Astrocyte (in vitro differentiated cells and primary cell): ENCODE results near the gene IGHMBP2. TPM values are rescaled to one million over a fixed set of nuclear protein-coding genes. Genes with fewer than 3 reads are reported as not detected.

Experiments used
- DNase-seq: peaks from one replicate; pipeline ENCODE4 v3.0.0-alpha.2; 2010; ENCODE audit warnings: low read depth
- FAIRE-seq: peaks from 2 replicates; lab custom pipeline; 2011; peaks lifted over from hg19 to GRCh38; lab: Jason Lieb, UNC
- H2AFZ ChIP-seq: 2 replicates; pipeline ENCODE4 v1.6.0; 2012; ENCODE audit warnings: low read depth, low read length, inconsistent platforms
- H3K27ac ChIP-seq: 2 replicates; pipeline ENCODE4 v1.5.1; 2011; ENCODE audit warnings: low read depth, low read length, inconsistent platforms
- H3K27me3 ChIP-seq: 2 replicates; pipeline ENCODE4 v1.6.0; 2011; ENCODE audit warnings: low read length, inconsistent platforms; ENCODE audit not compliant: insufficient read depth
- H3K36me3 ChIP-seq: 2 replicates; pipeline ENCODE4 v1.5.1; 2011; ENCODE audit warnings: low read length, inconsistent platforms; ENCODE audit not compliant: insufficient read depth
- H3K4me1 ChIP-seq: 2 replicates; pipeline ENCODE4 v1.5.1; 2011; ENCODE audit warnings: low read length, inconsistent platforms; ENCODE audit not compliant: insufficient read depth
- H3K4me2 ChIP-seq: 2 replicates; pipeline ENCODE4 v1.6.0; 2012; ENCODE audit warnings: low read length, inconsistent platforms
- H3K4me3 ChIP-seq: 2 replicates; pipeline ENCODE4 v1.5.1; 2011; ENCODE audit warnings: low read depth, mild to moderate bottlenecking, low read length, inconsistent platforms; ENCODE audit not compliant: insufficient read depth
- H3K79me2 ChIP-seq: 2 replicates; pipeline ENCODE4 v1.6.0; 2012; ENCODE audit warnings: mild to moderate bottlenecking, low read length, inconsistent platforms; ENCODE audit not compliant: insufficient read depth
- H3K9ac ChIP-seq: 2 replicates; pipeline ENCODE4 v1.6.0; 2012; ENCODE audit warnings: mild to moderate bottlenecking, low read length, inconsistent platforms
- H3K9me3 ChIP-seq: 2 replicates; pipeline ENCODE4 v1.5.1; 2012; ENCODE audit warnings: low read depth, mild to moderate bottlenecking, low read length, inconsistent platforms; ENCODE audit not compliant: insufficient read depth
- H4K20me1 ChIP-seq: 2 replicates; pipeline ENCODE4 v1.6.0; 2012; ENCODE audit warnings: low read length, inconsistent platforms; ENCODE audit not compliant: insufficient read depth
- H3K27ac Mint-ChIP-seq: one replicate; pipeline ENCODE4 v1.8.0; 2021; ENCODE audit warnings: mild to moderate bottlenecking, mixed read lengths; ENCODE audit not compliant: unreplicated experiment
- H3K27me3 Mint-ChIP-seq: one replicate; pipeline ENCODE4 v1.8.0; 2021; ENCODE audit warnings: low read depth, mixed read lengths; ENCODE audit not compliant: unreplicated experiment
- H3K36me3 Mint-ChIP-seq: one replicate; pipeline ENCODE4 v1.8.0; 2021; ENCODE audit warnings: low read depth, mixed read lengths; ENCODE audit not compliant: unreplicated experiment
- H3K4me1 Mint-ChIP-seq: one replicate; pipeline ENCODE4 v1.8.0; 2021; ENCODE audit warnings: low read depth, mixed read lengths; ENCODE audit not compliant: unreplicated experiment
- H3K4me3 Mint-ChIP-seq: one replicate; pipeline ENCODE4 v1.8.0; 2021; ENCODE audit warnings: mild to moderate bottlenecking, moderate library complexity, mixed read lengths; ENCODE audit not compliant: unreplicated experiment
- H3K9me3 Mint-ChIP-seq: one replicate; pipeline ENCODE4 v1.8.0; 2021; ENCODE audit warnings: mild to moderate bottlenecking, mixed read lengths; ENCODE audit not compliant: unreplicated experiment
- EZH2 ChIP-seq: IDR thresholded peaks from 2 replicates; pipeline ENCODE4 v1.6.1; 2012; ENCODE audit warnings: mild to moderate bottlenecking, low read length, inconsistent platforms; ENCODE audit not compliant: insufficient read depth
- total RNA-seq: library from RNA; stranded (reverse); gene quantifications from 2 replicates; pipeline ENCODE4 v1.2.1, GENCODE V29; 2021
- TF ChIP-seq, protein P1 (sequence below): IDR thresholded peaks from 2 replicates; pipeline ENCODE4 v1.5.1; 2011; ENCODE audit warnings: low read depth, mild to moderate bottlenecking, inconsistent platforms, low read length, moderate library complexity; ENCODE audit not compliant: insufficient read depth

IGHMBP2 gene
- total RNA-seq, 1 donor from 2014 or later: 14.0 TPM

DNA sequence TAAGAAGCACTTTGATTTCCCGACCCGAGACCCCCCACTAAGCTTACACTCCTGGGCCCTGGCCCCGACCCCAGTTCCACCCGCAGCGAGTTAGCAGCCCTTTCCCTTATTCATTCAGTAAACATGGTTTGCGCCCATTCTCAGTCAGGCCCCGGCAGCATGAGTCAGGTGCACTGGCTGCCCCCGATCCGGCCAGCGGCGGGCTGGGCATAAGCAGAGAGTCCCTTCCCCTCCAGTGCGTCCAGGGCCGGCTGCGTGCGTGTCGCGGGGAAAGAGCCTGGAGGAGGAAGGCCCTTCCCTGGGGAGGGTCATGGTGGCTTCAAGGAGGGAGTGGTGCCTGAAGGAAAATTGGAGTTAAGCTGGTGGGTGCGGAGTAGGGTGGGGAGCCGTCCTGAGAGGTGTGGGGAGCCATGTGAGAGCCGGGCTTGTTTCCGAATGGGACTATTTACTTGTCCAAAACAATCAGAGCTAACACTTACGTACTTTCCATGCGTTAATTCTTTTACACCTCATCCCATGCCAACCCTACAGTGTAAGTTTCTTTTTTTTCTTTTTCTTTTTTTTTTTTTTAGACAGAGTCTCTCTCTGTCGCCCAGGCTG is 657 bp downstream of the IGHMBP2 start:
- H3K79me2 ChIP-seq: peaks cover 67% of the 10 kb centered on the region
- H3K27me3 ChIP-seq: no peaks in the 10 kb centered on the region
- Mint-ChIP-seq H3K4me3 (peak overlapping the region; percentile 96), H3K27me3 (no peaks in the 10 kb centered on the region), H3K9me3 (no peaks in the 10 kb centered on the region), H3K27ac (peak overlapping the region; percentile 85), H3K36me3 (peaks cover 6% of the 10 kb centered on the region), H3K4me1 (peaks cover 16% of the 10 kb centered on the region)
- peaks cover 3% of the 10 kb centered on the region for H3K4me1 ChIP-seq
- DNase-seq: peak; percentile 22
- H3K9me3 ChIP-seq: no peaks in the 10 kb centered on the region
- FAIRE-seq: no peak
- peaks cover 13% of the 10 kb centered on the region for H3K36me3 ChIP-seq
- peak overlapping the region; percentile 87 for H3K27ac ChIP-seq
- H4K20me1 ChIP-seq: peaks cover 46% of the 10 kb centered on the region
- peak overlapping the region; percentile 93 for H3K9ac ChIP-seq
- peak overlapping the region; percentile 86 for H3K4me2 ChIP-seq
- H2AFZ ChIP-seq: peak overlapping the region; percentile 92
- H3K4me3 ChIP-seq: peak overlapping the region; percentile 96
- TF ChIP-seq, protein P1, sequence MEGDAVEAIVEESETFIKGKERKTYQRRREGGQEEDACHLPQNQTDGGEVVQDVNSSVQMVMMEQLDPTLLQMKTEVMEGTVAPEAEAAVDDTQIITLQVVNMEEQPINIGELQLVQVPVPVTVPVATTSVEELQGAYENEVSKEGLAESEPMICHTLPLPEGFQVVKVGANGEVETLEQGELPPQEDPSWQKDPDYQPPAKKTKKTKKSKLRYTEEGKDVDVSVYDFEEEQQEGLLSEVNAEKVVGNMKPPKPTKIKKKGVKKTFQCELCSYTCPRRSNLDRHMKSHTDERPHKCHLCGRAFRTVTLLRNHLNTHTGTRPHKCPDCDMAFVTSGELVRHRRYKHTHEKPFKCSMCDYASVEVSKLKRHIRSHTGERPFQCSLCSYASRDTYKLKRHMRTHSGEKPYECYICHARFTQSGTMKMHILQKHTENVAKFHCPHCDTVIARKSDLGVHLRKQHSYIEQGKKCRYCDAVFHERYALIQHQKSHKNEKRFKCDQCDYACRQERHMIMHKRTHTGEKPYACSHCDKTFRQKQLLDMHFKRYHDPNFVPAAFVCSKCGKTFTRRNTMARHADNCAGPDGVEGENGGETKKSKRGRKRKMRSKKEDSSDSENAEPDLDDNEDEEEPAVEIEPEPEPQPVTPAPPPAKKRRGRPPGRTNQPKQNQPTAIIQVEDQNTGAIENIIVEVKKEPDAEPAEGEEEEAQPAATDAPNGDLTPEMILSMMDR: no peak
- no peak for TF ChIP-seq EZH2

DNA sequence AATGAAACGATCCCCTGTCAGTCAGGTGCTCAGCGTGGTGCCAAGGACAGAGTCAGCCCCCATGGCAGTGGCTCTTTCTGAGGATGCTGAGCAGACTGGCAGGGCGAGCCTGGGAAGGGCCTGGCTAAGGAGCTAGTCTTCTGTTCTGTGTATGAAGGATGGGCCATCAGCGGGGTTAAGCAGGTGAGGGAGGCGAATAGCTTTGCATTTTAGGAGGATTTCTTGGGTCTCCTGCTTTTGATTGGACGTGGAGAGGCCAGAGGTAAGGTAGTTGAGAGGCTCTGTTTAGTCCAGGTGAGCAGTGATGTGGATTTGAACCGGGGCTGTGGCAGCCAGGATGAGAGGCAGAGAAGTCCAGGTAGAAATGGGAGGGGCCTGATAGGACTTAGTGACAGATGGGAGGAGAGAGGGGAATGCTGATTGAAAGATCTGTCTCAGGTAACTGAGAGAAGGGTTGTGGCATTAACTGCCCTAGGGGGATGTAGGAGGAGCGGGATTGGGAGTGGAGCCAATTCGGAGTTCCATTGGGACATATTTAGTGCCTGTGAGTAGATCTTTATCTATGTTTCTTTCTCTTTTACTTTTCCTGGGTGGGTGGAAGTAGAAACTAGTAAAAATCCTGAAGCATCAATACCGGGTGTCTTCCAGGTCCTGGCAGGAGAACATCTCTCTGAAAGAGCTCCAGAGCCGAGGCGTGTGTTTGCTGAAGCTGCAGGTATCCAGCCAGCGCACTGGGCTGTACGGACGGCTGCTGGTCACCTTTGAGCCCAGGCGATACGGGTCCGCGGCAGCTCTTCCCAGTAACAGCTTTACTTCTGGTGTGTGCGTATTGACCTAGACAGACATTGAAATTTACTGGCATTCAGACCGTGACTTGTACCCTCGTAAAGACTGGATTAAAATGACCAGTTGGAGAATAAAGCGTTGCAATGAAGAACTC is 2.0 kb downstream of the IGHMBP2 start:
- peak overlapping the region; percentile 93 for H3K9ac ChIP-seq

More for the DNA sequence above, 2.0 kb downstream of the IGHMBP2 start:
- FAIRE-seq (no peak), DNase-seq (no peak)
- peaks cover 60% of the 10 kb centered on the region for H3K79me2 ChIP-seq
- H3K27me3 ChIP-seq: no peaks in the 10 kb centered on the region
- H3K27ac Mint-ChIP-seq: no peak overlapping the region
- H3K27me3 Mint-ChIP-seq: no peaks in the 10 kb centered on the region
- H3K4me2 ChIP-seq: peak overlapping the region; percentile 86
- peaks cover 16% of the 10 kb centered on the region for H3K36me3 ChIP-seq
- no peak overlapping the region for H3K4me3 ChIP-seq
- peaks cover 33% of the 10 kb centered on the region for H4K20me1 ChIP-seq
- no peak overlapping the region for H2AFZ ChIP-seq
- no peak overlapping the region for H3K27ac ChIP-seq
- H3K36me3 Mint-ChIP-seq: peaks cover 5% of the 10 kb centered on the region
- H3K9me3 ChIP-seq: no peaks in the 10 kb centered on the region
- H3K4me3 Mint-ChIP-seq: peak overlapping the region; percentile 96
- TF ChIP-seq, protein P1: no peak
- no peak for TF ChIP-seq EZH2
- no peaks in the 10 kb centered on the region for H3K9me3 Mint-ChIP-seq
- peaks cover 3% of the 10 kb centered on the region for H3K4me1 ChIP-seq
- peaks cover 16% of the 10 kb centered on the region for H3K4me1 Mint-ChIP-seq
